Neural progenitor cell (in vitro differentiated cells): Measurements from ENCODE around the gene L3MBTL2. TPM values are rescaled to one million over a fixed set of nuclear protein-coding genes. Genes with fewer than 3 reads are reported as not detected.

ENCODE experiments used
- DNase-seq: peaks from one replicate; pipeline ENCODE4 v3.0.0-alpha.2; 2016; ENCODE audit warnings: low spot score
- H2AFZ ChIP-seq: fragments of 200-600 bp; sonication (generic); replicated peaks from 2 replicates; pipeline ENCODE4 v1.6.1; 2016; ENCODE audit warnings: antibody characterized with exemption
- H3F3A ChIP-seq: fragments of 200-600 bp; sonication (generic); 2 replicates; pipeline ENCODE4 v1.6.1; 2016; ENCODE audit warnings: antibody characterized with exemption, low read depth
- H3K27ac ChIP-seq: fragments of 200-600 bp; sonication (generic); 2 replicates; pipeline ENCODE4 v1.5.1; 2016; ENCODE audit warnings: mild to moderate bottlenecking
- H3K27me3 ChIP-seq: fragments of 200-600 bp; sonication (generic); 2 replicates; pipeline ENCODE4 v1.6.1; 2016; ENCODE audit warnings: mild to moderate bottlenecking, moderate library complexity
- H3K36me3 ChIP-seq: fragments of 200-600 bp; sonication (generic); 2 replicates; pipeline ENCODE4 v1.5.1; 2016
- H3K4me1 ChIP-seq: fragments of 200-600 bp; sonication (generic); 2 replicates; pipeline ENCODE4 v1.6.1; 2016; ENCODE audit warnings: mixed run types
- H3K4me2 ChIP-seq: fragments of 200-600 bp; sonication (generic); 2 replicates; pipeline ENCODE4 v1.6.1; 2016
- H3K4me3 ChIP-seq: fragments of 200-600 bp; sonication (generic); 2 replicates; pipeline ENCODE4 v1.5.1; 2016
- H3K79me2 ChIP-seq: fragments of 200-600 bp; sonication (generic); 2 replicates; pipeline ENCODE4 v1.6.1; 2016; ENCODE audit warnings: low read depth
- H3K9ac ChIP-seq: fragments of 200-600 bp; sonication (generic); 2 replicates; pipeline ENCODE4 v1.6.1; 2016
- H3K9me3 ChIP-seq: fragments of 200-600 bp; sonication (generic); 2 replicates; pipeline ENCODE4 v1.5.1; 2016; ENCODE audit warnings: low read depth
- H4K20me1 ChIP-seq: fragments of 200-600 bp; sonication (generic); 2 replicates; pipeline ENCODE4 v1.6.1; 2016; ENCODE audit warnings: low read depth
- H3K27ac Mint-ChIP-seq: 3 replicates; pipeline ENCODE4 v1.8.0; 2021; ENCODE audit warnings: mixed read lengths
- H3K27me3 Mint-ChIP-seq: 2 replicates; pipeline ENCODE4 v1.8.0; 2022; ENCODE audit warnings: low read depth, mild to moderate bottlenecking, inconsistent platforms, moderate library complexity, mixed read lengths; ENCODE audit not compliant: insufficient read depth
- H3K36me3 Mint-ChIP-seq: 3 replicates; pipeline ENCODE4 v1.8.0; 2021; ENCODE audit warnings: mixed read lengths
- H3K4me1 Mint-ChIP-seq: 3 replicates; pipeline ENCODE4 v1.8.0; 2021; ENCODE audit warnings: mixed read lengths
- H3K4me3 Mint-ChIP-seq: 3 replicates; pipeline ENCODE4 v1.8.0; 2021; ENCODE audit warnings: mild to moderate bottlenecking, moderate library complexity, mixed read lengths
- H3K9me3 Mint-ChIP-seq: 3 replicates; pipeline ENCODE4 v1.8.0; 2020; ENCODE audit warnings: mixed read lengths
- CTCF ChIP-seq: fragments of 200-600 bp; sonication (generic); IDR thresholded peaks from 2 replicates; pipeline ENCODE4 v1.5.1; 2017; ENCODE audit warnings: antibody characterized with exemption, mild to moderate bottlenecking
- EZH2 ChIP-seq: fragments of 200-600 bp; sonication (generic); IDR thresholded peaks from 2 replicates; pipeline ENCODE4 v1.6.1; 2017; ENCODE audit warnings: antibody characterized with exemption, mild to moderate bottlenecking, moderate library complexity
- EZH2phosphoT487 ChIP-seq: fragments of 200-600 bp; sonication (generic); IDR thresholded peaks from 2 replicates; pipeline ENCODE4 v1.6.1; 2017; ENCODE audit warnings: antibody characterized with exemption
- total RNA-seq: library from RNA; depleted of rRNA; stranded (reverse); fragments of >200 nt; gene quantifications from 2 replicates; pipeline ENCODE4 v1.2.3, GENCODE V29; 2015; ENCODE audit warnings: low replicate concordance

The L3MBTL2 gene
- total RNA-seq, 1 donor from 2014 or later: 14.4 TPM

GRCh38 chr22:41171996-41172395 lies 33.1 kb upstream of the L3MBTL2 start:
- Histone ChIP-seq H3K4me3 (no peak overlapping the region), H3F3A (peaks cover 31% of the 10 kb centered on the region), H3K4me2 (no peak overlapping the region), H3K27ac (no peak overlapping the region), H3K9ac (no peak overlapping the region), H3K27me3 (no peaks in the 10 kb centered on the region), H2AFZ (no peak overlapping the region), H4K20me1 (peaks cover 23% of the 10 kb centered on the region), H3K79me2 (peaks cover 5% of the 10 kb centered on the region), H3K36me3 (peaks cover 36% of the 10 kb centered on the region), H3K4me1 (no peaks in the 10 kb centered on the region), H3K9me3 (no peaks in the 10 kb centered on the region)
- no peak overlapping the region for H3K27ac Mint-ChIP-seq
- no peaks in the 10 kb centered on the region for H3K9me3 Mint-ChIP-seq
- no peak overlapping the region for H3K4me3 Mint-ChIP-seq
- TF ChIP-seq EZH2 (no peak), EZH2phosphoT487 (no peak), CTCF (no peak)
- no peaks in the 10 kb centered on the region for H3K4me1 Mint-ChIP-seq
- H3K36me3 Mint-ChIP-seq: peaks cover 43% of the 10 kb centered on the region
- DNase-seq: no peak
- H3K27me3 Mint-ChIP-seq: no peaks in the 10 kb centered on the region

- Histone ChIP-seq H3F3A (peaks cover 30% of the 10 kb centered on the region), H3K9ac (no peak overlapping the region), H3K4me1 (no peaks in the 10 kb centered on the region), H4K20me1 (peaks cover 16% of the 10 kb centered on the region), H3K79me2 (no peaks in the 10 kb centered on the region), H3K36me3 (peaks cover 29% of the 10 kb centered on the region), H3K4me3 (no peak overlapping the region), H3K9me3 (no peaks in the 10 kb centered on the region), H3K4me2 (no peak overlapping the region), H3K27me3 (no peaks in the 10 kb centered on the region), H3K27ac (no peak overlapping the region), H2AFZ (no peak overlapping the region)
- peaks cover 2% of the 10 kb centered on the region for H3K27me3 Mint-ChIP-seq
- no peak for DNase-seq
- no peaks in the 10 kb centered on the region for H3K4me1 Mint-ChIP-seq
- H3K9me3 Mint-ChIP-seq: no peaks in the 10 kb centered on the region
- H3K27ac Mint-ChIP-seq: no peak overlapping the region
- no peak overlapping the region for H3K4me3 Mint-ChIP-seq
- H3K36me3 Mint-ChIP-seq: peaks cover 40% of the 10 kb centered on the region
- no peak for TF ChIP-seq CTCF
- TF ChIP-seq EZH2: no peak
- TF ChIP-seq EZH2phosphoT487: no peak
Observed at GRCh38 chr22:41175546-41175945, 29.6 kb upstream of the L3MBTL2 start.

GRCh38 chr22:41177040-41177621 lies 28.0 kb upstream of the L3MBTL2 start:
- Histone ChIP-seq H2AFZ (no peak overlapping the region), H3K4me2 (no peak overlapping the region), H3K9me3 (no peaks in the 10 kb centered on the region), H3K4me1 (no peaks in the 10 kb centered on the region), H3F3A (peaks cover 37% of the 10 kb centered on the region), H3K27ac (no peak overlapping the region), H4K20me1 (peaks cover 13% of the 10 kb centered on the region), H3K79me2 (no peaks in the 10 kb centered on the region), H3K9ac (no peak overlapping the region), H3K4me3 (no peak overlapping the region), H3K27me3 (no peaks in the 10 kb centered on the region), H3K36me3 (peaks cover 29% of the 10 kb centered on the region)
- H3K4me3 Mint-ChIP-seq: no peak overlapping the region
- H3K4me1 Mint-ChIP-seq: no peaks in the 10 kb centered on the region
- H3K27ac Mint-ChIP-seq: no peak overlapping the region
- H3K27me3 Mint-ChIP-seq: peaks cover 4% of the 10 kb centered on the region
- DNase-seq: no peak
- peaks cover 44% of the 10 kb centered on the region for H3K36me3 Mint-ChIP-seq
- TF ChIP-seq CTCF (no peak), EZH2phosphoT487 (no peak), EZH2 (no peak)
- no peaks in the 10 kb centered on the region for H3K9me3 Mint-ChIP-seq
